ENCODE measurements around the gene PTGES3L. TPM values are rescaled to one million over a fixed set of nuclear protein-coding genes. Genes with fewer than 3 reads are reported as not detected.
"Not testable (repeated sequence)": the region's sequence is repeated elsewhere in the genome, so short reads cannot be mapped to it uniquely, and the experiment has no call there.

PTGES3L gene
- total and polyA plus RNA-seq, 8 donors, result 0.26 to 3.6 (median 2.1) TPM

DNA sequence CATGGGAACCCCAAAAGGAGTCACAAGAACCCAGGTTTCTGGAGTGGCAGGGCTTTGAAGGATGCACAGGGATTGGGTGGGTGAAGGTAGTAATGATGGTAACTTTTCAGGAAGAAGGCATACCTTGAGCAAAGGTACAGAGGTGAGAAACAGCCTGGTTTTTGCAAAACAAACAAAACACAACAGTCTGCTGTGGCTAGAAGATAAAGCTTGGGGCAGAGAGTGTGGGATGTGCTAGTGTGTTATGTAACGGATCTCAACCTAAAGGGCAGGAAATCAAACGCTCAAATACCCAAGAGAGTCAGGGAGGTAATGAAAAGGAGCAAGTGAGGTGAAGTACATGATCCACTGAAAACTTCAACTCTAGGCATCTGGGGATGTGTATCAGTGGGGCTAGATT is 4.6 kb downstream of the PTGES3L start:
- H3K4me3 ChIP-seq, result no peak overlapping the region
- no peaks in the 10 kb centered on the region for H3K27me3 ChIP-seq
- no peaks in the 10 kb centered on the region for H3K36me3 ChIP-seq
- ATAC-seq (no peak), DNase-seq (no peak)
- intact Hi-C loops (cut with DNase I), result no loop called here
- peaks cover 6 to 11% of the 10 kb centered on the region in 2 donors for H3K4me1 ChIP-seq
- no peak overlapping the region for H3K27ac ChIP-seq
- H3K9me3 ChIP-seq, result no peaks in the 10 kb centered on the region
- TF ChIP-seq, protein P1, sequence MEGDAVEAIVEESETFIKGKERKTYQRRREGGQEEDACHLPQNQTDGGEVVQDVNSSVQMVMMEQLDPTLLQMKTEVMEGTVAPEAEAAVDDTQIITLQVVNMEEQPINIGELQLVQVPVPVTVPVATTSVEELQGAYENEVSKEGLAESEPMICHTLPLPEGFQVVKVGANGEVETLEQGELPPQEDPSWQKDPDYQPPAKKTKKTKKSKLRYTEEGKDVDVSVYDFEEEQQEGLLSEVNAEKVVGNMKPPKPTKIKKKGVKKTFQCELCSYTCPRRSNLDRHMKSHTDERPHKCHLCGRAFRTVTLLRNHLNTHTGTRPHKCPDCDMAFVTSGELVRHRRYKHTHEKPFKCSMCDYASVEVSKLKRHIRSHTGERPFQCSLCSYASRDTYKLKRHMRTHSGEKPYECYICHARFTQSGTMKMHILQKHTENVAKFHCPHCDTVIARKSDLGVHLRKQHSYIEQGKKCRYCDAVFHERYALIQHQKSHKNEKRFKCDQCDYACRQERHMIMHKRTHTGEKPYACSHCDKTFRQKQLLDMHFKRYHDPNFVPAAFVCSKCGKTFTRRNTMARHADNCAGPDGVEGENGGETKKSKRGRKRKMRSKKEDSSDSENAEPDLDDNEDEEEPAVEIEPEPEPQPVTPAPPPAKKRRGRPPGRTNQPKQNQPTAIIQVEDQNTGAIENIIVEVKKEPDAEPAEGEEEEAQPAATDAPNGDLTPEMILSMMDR (IDR thresholded peaks at IDR 0.05), result no peak

DNA sequence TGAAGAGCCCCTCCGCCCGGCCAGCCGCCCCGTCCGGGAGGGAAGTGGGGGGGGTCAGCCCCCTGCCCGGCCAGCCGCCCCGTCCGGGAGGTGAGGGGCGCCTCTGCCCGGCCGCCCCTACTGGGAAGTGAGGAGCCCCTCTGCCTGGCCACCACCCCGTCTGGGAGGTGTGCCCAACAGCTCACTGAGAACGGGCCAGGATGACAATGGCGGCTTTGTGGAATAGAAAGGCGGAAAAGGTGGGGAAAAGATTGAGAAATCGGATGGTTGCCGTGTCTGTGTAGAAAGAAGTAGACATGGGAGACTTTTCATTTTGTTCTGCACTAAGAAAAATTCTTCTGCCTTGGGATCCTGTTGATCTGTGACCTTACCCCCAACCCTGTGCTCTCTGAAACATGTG is 6.6 kb downstream of the PTGES3L start:
- H3K9me3 ChIP-seq; H3K4me1 ChIP-seq; DNase-seq; ATAC-seq; intact Hi-C loops (cut with DNase I); H3K27ac ChIP-seq; H3K36me3 ChIP-seq; H3K4me3 ChIP-seq; H3K27me3 ChIP-seq: not testable (repeated sequence)

DNA sequence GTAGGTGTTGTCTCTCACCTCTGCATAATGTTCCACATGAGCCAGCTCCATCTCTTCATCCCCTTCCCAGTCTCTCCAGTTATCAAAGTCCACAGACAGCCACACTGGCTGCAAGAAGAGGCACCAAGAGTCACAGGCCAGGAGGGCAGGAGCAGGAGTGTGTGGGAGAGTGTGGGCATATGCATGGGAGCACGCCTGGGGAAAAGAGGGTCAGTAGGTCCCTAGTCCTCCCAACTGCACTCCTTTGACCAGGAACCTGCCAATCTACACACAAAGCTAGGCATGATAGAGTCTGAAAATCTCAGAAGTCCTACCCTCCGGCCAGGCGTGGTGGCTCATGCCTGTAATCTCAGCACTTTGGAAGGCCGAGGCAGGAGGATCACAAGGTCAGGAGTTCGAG is 8.3 kb downstream of the PTGES3L start:
- Histone ChIP-seq H3K27ac (no peak overlapping the region), H3K9me3 (no peaks in the 10 kb centered on the region), H3K4me1 (no peaks in the 10 kb centered on the region), H3K4me3 (no peak overlapping the region), H3K27me3 (no peaks in the 10 kb centered on the region), H3K36me3 (no peaks in the 10 kb centered on the region)
- intact Hi-C loops (cut with DNase I), result no loop called here
- TF ChIP-seq, protein P1 (IDR thresholded peaks at IDR 0.05), result no peak
- no peak for ATAC-seq
- no peak for DNase-seq

DNA sequence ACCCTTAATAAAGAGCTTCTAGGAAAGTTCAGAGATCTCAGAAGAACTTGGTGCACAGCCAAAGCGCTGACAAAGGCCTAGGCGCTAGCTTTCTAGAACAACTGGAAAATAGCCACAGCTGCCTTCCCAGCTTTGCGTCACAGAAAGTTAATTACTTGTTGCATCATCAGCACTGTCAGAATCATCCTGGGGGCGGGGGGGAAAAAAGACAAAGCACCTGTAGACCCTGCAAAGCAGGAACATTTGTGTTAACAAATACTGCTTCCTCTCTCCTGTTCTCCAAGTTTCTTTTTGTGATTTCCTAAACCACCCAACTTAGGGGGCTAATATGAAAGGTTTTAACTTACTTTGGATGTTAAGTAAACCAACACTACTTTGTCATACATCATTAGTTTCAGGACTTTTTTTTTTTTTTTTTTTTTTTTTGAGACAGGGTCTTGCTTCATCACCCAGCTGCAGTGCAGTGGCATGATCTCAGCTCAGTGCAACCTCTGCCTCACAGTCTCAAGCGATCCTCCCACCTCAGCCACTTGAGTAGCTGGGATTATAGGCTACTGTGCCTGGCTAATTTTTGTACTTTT is 10.8 kb downstream of the PTGES3L start:
- TF ChIP-seq, protein P1 (IDR thresholded peaks at IDR 0.05), result no peak
- DNase-seq (peak in 2 of 4 donors; percentile 77 to 87), ATAC-seq (no peak)
- Histone ChIP-seq H3K4me3 (no peak overlapping the region), H3K27ac (no peak overlapping the region), H3K27me3 (no peaks in the 10 kb centered on the region), H3K4me1 (no peaks in the 10 kb centered on the region), H3K9me3 (no peaks in the 10 kb centered on the region), H3K36me3 (no peaks in the 10 kb centered on the region)
- intact Hi-C loops (cut with DNase I), result no loop called here

DNA sequence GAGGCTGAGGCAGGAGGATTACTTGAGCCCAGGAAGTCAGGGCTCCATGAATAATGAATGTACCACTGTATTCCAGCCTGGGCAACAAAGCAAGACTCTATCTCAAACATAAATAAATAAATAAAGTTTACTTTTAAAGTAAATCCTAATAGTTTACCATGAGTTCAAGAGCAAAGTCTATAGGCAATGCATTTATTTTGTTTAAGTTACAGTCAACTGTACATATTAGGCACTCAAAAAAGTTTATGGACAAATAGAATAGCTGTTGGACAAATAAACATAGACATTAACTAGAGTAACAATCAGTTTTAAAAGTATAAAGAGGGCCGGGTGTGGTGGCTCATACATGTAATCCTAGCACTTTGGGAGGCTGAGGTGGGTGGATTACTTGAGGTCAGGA is 12.0 kb downstream of the PTGES3L start:
- H3K27me3 ChIP-seq, result no peaks in the 10 kb centered on the region
- no peak overlapping the region for H3K4me3 ChIP-seq
- no peak overlapping the region for H3K27ac ChIP-seq
- peaks cover 6 to 8% of the 10 kb centered on the region in 2 donors for H3K4me1 ChIP-seq
- intact Hi-C loops (cut with DNase I), result no loop called here
- ATAC-seq, result no peak
- H3K36me3 ChIP-seq, result no peaks in the 10 kb centered on the region
- no peak for DNase-seq
- H3K9me3 ChIP-seq, result no peaks in the 10 kb centered on the region
- TF ChIP-seq, protein P1 (IDR thresholded peaks at IDR 0.05), result no peak

Measured in left lung (tissue), 10 donors.